Fibroblast of skin of right quadriceps (primary cell): ENCODE results near the gene SLC6A6.

Source experiments
- DNase-seq: peaks from one replicate; pipeline ENCODE4 v3.0.0-alpha.2; 2013

SLC6A6 gene

DNA sequence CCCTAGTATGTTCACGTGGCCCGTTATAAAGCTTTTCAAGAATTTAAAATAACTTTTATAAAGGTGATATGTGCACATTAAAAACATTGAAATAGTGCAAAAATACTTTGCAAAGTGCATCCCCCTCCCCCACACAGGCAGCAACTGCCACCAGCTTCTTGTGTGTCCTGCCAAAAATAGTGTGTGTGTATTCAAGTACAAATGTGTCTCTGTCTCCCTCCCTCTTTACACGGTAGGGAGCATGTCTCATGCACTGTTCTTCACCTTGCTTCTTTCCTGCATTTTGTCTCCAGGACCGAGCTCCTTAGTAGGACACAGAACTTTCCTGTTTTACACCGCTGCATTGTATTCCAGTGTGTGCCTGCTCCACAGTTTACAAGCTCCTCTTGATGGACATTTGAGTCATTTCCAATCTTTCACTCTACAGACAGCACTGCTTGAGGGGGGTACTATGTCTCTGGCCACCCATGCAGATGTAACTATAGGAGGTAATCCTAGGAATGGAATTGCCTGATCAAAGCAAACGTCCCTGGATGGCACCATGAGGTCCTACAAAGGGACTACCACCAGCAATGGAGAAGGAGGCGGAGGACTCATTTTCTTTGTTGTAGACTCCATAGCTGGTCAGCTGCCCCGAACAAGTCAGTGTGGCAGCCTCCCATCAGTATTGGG lies 52.4 kb downstream of the SLC6A6 start:
- no peak for DNase-seq

DNA sequence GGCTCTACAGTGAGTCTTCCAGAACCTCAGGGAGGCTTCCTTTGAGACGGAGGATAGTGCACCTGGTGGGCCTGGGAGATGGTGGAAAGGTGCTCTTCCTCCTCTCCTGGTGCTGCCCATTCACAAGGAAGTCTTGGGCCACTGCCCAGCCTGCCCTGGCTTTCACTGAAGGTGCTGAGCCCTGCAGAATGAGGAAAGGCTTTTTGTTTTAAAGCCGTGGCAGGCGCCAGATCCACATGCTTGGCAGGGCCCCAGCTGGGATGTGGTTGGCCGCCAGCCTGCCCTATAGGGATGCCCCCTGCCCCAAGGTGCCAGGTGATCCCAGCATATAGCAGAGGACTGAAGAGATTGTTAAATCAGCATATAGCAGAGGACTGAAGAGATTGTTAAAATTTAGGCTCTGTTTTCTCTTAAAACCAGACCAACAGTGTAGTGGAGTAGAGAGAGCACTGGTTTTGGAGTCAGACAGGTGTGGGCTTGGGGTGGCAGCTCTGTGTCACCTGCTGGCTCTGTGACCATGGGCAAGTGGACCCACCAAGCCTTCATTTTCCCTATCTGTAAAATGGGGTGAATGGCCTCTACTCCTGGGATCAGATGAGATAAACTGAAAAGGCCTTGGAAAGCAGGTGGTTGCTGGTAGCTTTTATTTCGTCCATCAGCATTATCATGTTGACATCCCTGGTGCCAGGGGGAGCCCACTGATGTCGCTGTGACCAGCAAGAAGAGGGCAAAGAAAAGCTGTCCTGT lies 53.3 kb downstream of the SLC6A6 start:
- DNase-seq: no peak

DNA sequence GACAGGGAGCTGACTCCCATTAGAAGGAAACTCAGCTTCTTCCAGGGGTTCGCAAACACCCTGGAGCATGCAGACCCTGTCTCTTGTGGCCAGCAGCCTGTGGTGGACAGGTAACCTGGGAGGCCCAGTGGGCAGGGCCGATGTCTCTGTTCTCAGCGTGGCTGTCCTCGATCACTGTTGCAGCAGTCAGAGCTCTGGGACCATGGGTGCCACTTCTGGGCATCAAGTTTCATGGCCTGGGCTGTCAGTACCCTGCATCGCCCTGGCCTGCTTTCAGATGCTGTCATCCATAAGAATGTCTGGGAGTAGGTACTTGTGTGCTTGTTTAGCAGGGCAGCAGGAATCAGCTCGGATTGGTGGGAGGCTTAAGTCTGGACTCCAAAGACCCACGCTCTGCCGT lies 54.4 kb downstream of the SLC6A6 start:
- no peak for DNase-seq

DNA sequence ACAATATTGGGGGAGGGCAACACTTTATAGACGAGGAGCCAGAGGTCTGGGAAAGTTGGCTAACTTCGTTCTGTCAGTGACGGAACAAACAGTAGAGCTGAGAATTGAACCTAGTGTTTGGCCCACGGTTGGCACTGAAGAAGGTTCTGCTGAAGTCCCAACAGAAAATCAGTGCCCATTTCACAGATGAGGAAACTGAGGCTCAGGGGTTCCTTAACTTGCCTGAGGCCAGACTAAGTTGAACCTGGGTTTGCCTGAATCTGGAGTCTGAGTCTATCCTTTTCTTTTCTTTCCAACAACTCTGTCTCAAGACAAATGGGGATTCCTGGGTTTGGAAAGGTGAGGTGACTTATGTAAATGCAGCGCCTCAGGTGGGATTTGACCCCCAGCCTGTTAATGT lies 55.1 kb downstream of the SLC6A6 start:
- DNase-seq: no peak

DNA sequence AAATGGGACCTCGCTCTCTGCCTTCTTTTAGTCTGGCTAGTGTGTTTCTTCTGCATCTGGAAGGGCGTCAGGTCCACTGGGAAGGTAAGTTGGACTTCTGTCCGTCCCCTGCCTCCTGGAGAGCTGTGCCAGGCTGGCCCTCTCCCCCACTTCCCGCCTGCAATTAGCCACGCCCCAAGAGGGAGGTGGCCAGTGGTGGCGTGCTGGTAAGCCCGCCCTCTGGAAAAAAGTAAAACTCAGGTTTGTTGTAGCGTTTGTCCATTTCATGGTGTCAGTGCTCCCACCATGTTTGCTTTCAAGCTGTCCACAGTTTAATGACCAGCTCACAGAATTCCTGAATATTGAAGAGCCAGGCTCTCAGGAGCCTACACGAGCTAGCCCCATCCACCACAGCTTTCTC lies 55.6 kb downstream of the SLC6A6 start:
- no peak for DNase-seq

DNA sequence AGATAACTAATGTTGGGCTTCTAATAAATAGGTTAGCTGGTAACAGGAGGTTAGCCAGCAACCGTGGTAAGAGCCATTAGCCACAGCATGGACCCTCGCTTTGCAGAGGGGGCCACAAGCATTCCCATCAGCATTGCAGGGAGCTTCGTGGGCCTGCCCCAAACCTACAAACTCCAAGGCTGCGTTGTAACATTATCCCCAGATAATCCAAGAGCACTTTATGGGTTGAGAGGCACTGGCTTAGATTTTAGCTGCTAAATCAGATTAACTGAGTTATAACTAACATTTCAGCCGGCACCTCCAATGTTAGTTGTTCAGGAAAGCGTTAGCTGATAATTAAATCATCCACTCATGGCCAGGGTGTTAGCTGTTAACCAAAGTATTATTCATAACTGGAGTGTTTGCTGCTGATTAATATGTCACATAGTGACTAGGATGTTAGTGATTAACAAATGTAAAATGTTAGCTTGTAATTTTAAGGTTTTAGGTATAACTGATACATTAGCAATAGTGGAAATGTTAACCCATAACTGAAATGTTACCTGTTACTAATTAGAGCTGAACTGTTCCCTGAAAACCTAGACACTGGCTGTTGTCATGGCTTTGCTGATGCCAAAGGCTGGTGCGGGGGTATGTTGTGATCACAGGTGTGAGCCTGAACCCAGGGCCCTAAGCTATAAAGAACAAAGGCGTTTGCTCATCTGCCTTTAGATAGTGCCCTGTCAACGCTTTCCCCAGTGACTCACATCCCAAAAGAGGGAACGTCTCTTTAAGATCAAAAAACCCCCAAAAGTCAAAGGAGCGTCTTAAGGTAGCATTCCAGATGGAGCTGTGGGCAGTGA lies 56.2 kb downstream of the SLC6A6 start:
- no peak for DNase-seq

DNA sequence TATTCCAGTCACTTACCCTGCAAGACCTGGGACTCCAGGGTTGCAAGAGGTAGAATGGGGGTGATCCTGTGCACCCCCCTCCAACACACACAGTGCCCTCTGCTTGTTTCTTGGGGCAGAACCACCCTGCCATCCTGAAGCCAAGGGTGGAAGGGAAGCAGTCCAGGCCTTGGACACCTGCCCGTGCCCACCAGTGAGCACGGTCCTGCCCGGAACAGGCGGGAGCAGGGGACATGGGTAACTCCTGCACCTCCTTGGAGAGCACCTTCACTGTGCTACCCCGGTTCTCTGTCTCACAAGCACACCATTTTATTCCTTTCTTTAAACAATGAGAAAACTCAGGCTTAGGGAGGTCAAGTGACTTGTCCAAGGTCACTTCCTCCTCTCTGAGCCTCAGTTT lies 57.0 kb downstream of the SLC6A6 start:
- no peak for DNase-seq

DNA sequence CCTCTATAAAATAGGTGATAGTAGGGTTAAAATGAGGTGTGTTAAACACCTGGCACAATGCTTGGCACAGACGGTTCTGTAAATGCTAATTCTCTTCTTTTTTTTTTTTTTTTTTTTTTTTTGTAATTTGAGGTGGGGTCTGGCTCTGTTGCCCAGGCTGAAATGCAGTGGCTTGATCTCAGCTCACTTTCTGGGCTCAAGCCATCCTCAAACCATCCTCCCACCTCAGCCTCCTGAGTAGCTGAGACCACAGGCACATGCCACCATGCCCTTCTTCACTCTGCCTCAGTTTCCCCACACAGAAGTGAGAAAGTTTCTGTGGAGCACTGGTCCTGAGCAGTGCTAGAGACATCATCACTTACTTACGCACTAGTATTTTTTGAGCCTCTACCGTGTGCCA lies 57.4 kb downstream of the SLC6A6 start:
- no peak for DNase-seq

DNA sequence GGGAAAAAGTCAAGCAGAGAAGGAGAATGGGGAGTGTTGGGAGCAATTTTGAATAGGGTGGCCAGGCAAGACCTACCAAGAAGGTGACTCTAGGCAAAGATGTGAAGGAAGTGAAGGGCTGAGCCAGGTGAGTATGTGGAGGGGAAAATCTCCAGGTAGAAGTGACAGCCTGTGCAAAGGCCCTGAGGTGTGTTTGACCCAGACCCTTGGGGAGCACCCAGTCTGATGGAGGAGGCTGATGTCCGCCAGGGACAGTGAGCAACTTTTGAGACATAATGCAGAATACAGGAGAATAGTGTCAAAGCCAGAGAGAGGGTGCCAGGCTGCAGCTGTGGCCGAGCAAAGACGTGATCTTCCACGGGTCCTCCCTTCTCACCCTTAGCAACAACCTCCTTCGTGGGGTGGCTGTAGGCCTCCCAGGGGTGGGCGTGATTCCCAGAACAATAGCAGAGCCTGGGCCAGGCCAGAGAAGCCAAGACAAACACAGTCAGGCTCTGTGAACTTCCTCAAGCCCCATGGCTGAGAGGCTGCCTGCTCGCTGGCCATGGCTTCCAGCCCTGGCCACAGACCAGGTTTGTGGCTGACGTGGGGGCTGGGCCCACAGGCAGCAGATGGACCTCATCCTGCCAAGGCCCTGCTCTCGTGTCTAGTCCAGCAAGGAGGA lies 58.1 kb downstream of the SLC6A6 start:
- peak; percentile 75 for DNase-seq

DNA sequence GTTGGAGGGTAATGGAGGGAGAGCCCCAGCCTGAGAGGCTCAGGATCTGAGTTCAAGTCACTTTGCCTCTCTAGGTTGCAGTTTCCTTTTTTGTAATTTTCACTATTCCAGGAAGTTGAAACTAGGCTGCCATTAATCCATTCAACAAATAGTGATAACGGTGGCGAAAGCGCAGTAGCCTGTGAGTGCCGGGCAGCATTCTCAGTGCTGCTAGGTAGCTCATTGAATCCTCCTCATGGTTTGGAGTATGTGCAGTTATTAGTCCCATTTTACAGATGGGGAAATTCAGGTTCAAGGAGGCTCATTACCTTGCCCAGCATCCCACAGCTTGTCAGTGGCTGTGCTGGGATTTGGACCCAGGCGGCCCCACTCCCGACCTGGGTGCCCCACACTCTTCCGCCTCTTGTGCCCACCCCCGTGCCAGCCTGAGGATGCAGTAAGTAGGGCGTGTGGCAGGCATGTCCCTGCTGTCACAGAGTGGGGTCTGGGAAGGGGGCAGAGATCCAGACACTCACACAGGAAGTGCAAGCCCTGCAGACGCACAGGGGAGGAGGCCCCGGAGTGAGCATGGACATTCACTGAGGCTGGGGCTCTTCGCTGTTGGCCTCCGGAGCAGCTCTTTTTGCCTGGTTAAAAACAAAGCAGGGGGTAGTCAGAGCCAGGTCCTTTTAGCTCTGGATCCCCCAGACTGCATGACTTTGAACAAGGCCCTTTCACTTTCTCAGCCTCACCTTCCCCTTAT lies 58.8 kb downstream of the SLC6A6 start:
- DNase-seq: no peak

DNA sequence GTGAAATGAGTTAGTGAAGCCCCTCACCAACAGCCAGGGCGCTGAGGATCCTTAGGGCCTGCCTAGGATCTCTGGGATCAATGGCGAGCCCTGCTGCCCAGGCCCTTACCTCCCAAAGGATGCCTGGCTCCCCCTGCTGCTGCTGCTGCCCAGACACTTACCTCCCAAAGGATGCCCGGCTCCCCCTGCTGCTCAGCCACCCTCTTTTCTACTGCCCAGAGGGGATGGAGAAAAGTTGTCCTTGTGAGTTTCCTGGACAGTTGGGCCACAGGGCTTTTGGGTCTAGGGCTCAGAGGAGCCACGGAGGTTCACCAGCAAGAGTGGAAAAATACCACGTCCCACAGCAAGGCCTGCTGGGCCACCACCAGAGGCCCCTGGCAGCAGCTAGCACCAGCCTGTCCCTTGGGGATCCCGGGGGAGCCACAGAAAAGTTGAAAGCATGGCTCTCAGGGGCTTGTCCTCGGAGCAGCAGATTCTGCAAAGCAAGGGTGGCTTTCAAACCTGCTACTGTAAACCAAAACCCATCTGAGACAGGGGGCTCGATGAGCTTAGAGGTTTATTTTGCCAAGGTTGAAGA lies 59.4 kb downstream of the SLC6A6 start:
- peak; percentile 63 for DNase-seq

DNA sequence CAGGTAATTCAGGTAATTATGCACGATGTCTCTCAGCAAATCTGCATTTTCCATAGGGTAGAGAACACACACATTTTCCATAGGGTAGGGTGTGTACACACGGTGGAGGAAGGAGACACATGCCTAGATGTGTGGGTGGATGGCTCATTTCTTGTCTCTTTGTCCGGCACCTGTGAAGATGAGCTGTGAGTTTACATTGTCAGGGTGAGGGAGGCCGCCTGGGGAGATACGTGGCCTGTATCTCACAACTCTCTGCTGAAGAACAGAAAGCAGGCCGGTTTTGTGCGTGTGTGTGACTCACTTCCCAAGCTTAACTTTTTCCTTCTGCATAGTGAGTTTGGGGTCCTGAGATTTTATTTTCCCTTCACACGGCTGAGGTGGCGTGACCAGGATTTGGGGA lies 60.3 kb downstream of the SLC6A6 start:
- no peak for DNase-seq

DNA sequence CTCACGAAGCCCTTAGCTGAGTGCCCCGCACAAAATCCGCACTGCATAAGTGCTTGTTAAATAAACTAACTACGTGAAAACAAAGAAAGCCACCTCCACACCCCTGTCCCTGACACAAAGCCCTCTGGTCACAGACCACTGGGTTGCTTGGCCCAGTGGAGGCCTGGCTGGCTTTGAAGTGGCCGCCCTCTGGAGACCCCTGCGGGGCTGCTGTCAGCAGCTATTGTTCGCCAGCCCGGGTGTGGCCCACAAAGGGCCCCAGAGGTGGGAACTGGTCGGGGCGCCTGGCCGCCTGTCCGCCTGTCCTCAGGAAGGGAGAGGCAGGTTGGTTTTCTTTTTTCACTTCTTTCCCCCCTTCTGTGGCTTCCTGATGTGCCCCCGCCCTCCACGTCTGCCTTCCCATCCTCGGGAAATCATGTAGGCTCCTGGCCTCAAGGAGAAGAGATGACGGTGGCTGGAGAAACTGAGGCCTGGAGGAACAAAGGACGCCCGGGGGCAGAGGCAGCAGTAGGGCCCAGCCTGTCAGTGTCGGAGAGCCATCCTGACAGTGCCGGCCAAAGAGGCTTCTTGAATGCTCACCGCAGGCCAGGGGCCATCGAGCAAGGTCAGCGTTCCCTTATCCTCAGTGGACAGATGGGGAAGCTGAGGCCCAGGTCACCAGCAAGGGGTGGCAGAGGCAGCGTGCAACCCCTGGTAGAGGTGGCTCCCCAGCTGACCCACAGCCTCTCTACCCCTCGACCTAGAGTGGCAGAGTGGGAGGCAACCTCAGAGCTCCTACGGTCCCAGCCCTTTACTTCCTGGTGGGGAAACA lies 61.1 kb downstream of the SLC6A6 start:
- no peak for DNase-seq

DNA sequence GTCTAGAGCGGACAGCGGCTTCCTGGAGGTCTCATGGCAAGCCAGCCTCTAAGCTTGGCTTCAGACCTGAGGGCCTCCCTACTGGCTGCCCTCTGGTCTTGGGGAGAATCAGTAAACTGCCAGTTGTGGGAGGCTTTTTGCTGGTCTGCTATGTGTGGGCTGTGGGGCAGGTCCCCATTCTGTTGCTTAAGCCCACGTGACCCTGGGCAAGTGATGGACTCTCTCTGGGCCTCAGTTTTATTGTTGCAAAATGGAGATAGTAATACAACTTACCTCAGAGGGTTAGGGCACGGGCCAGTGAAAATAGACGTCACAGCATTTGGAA lies 61.7 kb downstream of the SLC6A6 start:
- DNase-seq: no peak

DNA sequence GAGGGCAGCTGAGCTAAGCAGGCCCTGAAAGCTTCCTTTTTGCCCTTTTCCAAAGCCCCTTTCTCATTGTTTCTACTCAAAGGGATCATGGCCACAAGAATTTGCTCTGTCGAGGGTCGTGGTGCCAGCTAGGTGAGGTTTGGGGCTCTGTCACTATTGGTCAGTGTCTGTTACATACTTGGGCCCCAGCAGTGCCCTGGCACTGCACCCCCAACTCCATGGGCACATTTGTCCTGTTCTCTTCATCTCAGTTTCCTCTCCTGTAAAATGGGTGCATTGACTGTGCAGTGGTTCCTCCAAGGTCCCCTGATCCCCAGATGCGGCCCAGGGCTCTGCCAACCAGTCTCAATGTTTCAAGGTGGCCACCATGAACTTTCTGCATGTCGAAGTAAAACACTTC lies 62.1 kb downstream of the SLC6A6 start:
- DNase-seq: no peak

DNA sequence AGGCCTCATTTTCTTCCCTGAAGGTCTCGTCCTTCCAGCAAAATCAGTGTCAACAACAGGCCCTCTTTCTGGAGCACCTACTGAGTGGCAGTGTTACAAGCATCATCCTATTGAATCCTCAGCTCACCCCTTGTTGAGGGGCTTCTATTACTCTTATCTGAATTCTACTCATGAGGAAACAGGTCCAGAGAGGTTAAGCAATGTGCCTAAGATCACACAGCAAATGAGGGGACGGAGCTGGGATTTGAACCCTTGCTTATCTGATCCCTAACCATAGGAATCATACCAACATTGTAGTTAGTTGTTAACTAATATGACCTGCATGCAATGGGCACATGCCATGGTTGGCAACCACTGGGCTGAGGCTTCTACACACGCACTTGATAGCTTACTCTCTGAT lies 63.0 kb downstream of the SLC6A6 start:
- DNase-seq: no peak

DNA sequence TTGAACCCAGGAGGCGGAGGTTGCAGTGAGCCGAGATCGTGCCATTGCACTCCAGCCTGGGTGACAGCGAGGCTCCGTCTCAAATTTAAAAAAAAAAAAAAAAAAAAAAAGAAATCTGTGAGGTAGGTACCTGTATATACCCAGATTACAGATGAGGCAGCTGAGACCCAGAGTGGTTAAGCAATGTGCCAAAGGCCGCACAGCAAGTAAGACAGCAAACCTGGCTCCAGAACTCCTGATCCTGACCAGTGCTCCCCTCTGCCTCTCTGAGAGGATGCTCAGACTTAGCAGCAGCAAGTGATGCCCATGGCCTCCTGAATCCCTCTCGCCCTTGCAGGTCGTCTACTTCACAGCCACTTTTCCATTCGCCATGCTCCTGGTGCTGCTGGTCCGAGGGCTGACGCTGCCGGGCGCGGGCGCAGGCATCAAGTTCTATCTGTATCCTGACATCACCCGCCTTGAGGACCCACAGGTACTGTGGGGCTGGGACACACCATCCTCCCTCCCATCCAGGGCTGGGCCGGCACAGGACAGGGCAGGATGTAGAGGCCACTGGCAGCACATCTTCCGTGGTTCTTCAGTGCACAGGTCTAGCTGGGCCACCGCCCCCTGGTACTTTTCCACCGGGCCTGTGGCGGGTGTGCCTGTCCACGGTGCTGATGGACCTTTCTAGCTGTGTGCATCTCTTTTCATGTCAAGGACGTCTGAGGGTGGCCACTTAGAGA lies 63.9 kb downstream of the SLC6A6 start:
- DNase-seq: no peak

DNA sequence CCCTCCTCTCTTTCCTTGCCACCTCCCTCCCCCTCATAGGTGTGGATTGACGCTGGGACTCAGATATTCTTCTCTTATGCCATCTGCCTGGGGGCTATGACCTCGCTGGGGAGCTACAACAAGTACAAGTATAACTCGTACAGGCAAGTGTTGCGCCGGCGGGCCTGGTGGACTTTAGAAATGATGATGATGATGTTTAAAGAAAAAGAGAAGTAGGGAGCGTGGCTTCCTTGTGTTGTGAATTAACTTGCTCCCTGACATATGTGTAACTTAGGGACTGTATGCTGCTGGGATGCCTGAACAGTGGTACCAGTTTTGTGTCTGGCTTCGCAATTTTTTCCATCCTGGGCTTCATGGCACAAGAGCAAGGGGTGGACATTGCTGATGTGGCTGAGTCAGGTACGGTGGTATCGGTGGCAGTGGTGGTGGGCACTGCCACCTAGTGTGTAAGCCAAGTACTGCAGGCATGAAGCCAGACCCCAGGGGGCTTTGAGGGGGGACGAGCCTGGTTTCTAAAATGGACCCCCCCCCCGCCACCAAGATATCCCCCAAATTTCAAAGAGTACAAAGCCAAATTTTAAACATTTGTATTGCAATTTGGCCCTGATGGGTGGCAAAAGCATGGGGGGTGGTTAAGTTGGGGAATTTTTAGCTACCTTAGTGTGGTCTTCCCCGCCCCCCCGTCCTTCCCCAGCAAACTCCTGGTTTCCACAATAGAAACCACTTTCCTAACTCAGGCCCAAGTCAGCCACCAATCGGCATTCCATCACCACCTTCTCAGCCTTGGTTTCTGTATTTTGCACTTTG lies 65.6 kb downstream of the SLC6A6 start:
- DNase-seq: peak; percentile 42

DNA sequence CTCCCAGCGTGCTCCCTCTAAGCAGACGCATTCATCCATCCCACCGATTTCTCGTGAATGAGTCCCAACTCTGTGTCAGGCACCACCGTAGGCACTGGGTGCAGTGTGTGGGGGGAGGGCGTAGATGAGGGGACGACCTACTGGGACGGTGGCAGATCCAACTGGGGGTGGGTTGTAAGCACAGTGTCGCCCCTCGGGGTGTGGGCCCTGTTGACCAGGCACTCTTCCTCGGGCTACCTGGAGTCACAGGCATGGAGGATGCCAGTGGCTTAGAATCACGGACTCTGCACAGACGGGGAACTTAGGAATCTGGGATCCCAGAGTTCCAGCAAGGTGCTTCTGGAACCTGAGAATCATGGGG lies 66.2 kb downstream of the SLC6A6 start:
- DNase-seq: no peak

DNA sequence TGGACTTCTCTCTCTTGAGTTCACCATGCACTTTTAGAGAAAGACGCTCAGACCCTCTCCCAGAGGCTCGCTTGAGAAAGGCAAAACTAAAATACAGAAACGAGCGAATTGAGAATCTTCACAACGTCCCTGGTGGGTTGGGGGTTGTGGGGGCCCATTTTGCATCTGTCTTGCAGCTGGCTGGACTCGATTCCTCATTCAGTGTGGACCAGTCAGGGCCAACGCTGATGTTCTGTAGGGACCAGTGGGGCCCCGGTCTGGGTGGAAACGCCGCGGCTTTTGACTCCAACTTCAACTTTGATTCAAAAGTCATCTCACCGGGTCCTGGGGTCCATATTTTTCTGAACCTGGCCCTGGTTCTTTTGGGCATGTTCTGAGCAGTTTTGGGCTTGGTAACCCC lies 68.1 kb downstream of the SLC6A6 start:
- DNase-seq: no peak
